GM20431 (cell line): ENCODE results near the gene TATDN2.
"Not testable (repeated sequence)": the region's sequence is repeated elsewhere in the genome, so short reads cannot be mapped to it uniquely, and the experiment has no call there.

Source experiments
- in situ Hi-C: fragments of 300-500 bp; cut with MseI, MboI; formaldehyde crosslinking; loops from one replicate; pipeline ENCODE4 v1.15.0; 2020; ENCODE audit warnings: low sequenced_read_pairs; ENCODE audit not compliant: unreplicated experiment

TATDN2 gene

GRCh38 chr3:10286596-10287295 lies 38.5 kb downstream of the TATDN2 start:
- in situ Hi-C loops = no loop called here

GRCh38 chr3:10287936-10288574 lies 39.8 kb downstream of the TATDN2 start:
- in situ Hi-C loops = no loop called here

GRCh38 chr3:10288575-10288960 lies 40.3 kb downstream of the TATDN2 start:
- in situ Hi-C loops = no loop called here

- in situ Hi-C loops = no loop called here
Observed at GRCh38 chr3:10289077-10289476, 40.8 kb downstream of the TATDN2 start.

- in situ Hi-C loops = no loop called here
Observed at GRCh38 chr3:10289787-10290355, 41.6 kb downstream of the TATDN2 start.

- in situ Hi-C loops = no loop called here
Observed at GRCh38 chr3:10290481-10291176, 42.4 kb downstream of the TATDN2 start.

- in situ Hi-C loops = no loop called here
Observed at GRCh38 chr3:10291641-10292040, 43.4 kb downstream of the TATDN2 start.

GRCh38 chr3:10292505-10293419 lies 44.5 kb downstream of the TATDN2 start, which contains the start of gene GHRL:
Gene GHRL (minus strand): TSS chr3:10292947. CDS start chr3:10290180, 2,767 bp downstream.
- in situ Hi-C loops = no loop called here

- in situ Hi-C loops = no loop called here
Observed at GRCh38 chr3:10294030-10294586, 45.8 kb downstream of the TATDN2 start.

- in situ Hi-C loops = not testable (repeated sequence)
Observed at GRCh38 chr3:10298064-10298463, 49.8 kb downstream of the TATDN2 start.

- in situ Hi-C loops = no loop called here
Observed at GRCh38 chr3:10299175-10299574, 50.9 kb downstream of the TATDN2 start.

- in situ Hi-C loops = no loop called here
Observed at GRCh38 chr3:10299679-10300078, 51.4 kb downstream of the TATDN2 start.

GRCh38 chr3:10300087-10300486 lies 51.8 kb downstream of the TATDN2 start:
- in situ Hi-C loops = no loop called here

GRCh38 chr3:10303105-10303504 lies 54.8 kb downstream of the TATDN2 start:
- in situ Hi-C loops = no loop called here

GRCh38 chr3:10303785-10304184 lies 55.5 kb downstream of the TATDN2 start:
- in situ Hi-C loops = no loop called here

- in situ Hi-C loops = no loop called here
Observed at GRCh38 chr3:10304905-10305304, 56.6 kb downstream of the TATDN2 start.

- in situ Hi-C loops = no loop called here
Observed at GRCh38 chr3:10305331-10305902, 57.2 kb downstream of the TATDN2 start.

- in situ Hi-C loops = no loop called here
Observed at GRCh38 chr3:10306156-10306555, 57.9 kb downstream of the TATDN2 start.

GRCh38 chr3:10308678-10309077 lies 60.4 kb downstream of the TATDN2 start:
- in situ Hi-C loops = no loop called here
